H9 (cell line): ENCODE measurements around the gene RAPGEF3. TPM values are rescaled to one million over a fixed set of nuclear protein-coding genes. Genes with fewer than 3 reads are reported as not detected.

Experiments
- DNase-seq: peaks from one replicate; pipeline ENCODE4 v3.0.0-alpha.2; 2017
- H2AFZ ChIP-seq: one replicate; pipeline ENCODE4 v1.6.1; 2013; ENCODE audit warnings: mild to moderate bottlenecking, low read length, control low read depth, moderate library complexity
- H2AK5ac ChIP-seq: 2 replicates; pipeline ENCODE4 v1.6.1; 2013; ENCODE audit warnings: low read length, control low read depth, mixed read lengths; ENCODE audit not compliant: insufficient read length
- H2BK120ac ChIP-seq: one replicate; pipeline ENCODE4 v1.6.1; 2013; ENCODE audit warnings: low read depth, mild to moderate bottlenecking, low read length, control low read depth, inconsistent platforms; ENCODE audit not compliant: poor library complexity, severe bottlenecking
- H2BK12ac ChIP-seq: 2 replicates; pipeline ENCODE4 v1.6.1; 2013; ENCODE audit warnings: low read length, control low read depth, mixed read lengths, low read depth; ENCODE audit not compliant: insufficient read length
- H2BK15ac ChIP-seq: 2 replicates; pipeline ENCODE4 v1.6.1; 2013; ENCODE audit warnings: low read depth, low read length, control low read depth
- H2BK20ac ChIP-seq: one replicate; pipeline ENCODE4 v1.6.1; 2013; ENCODE audit warnings: low read depth, mild to moderate bottlenecking, low read length, control low read depth, inconsistent platforms; ENCODE audit not compliant: poor library complexity, severe bottlenecking
- H2BK5ac ChIP-seq: 2 replicates; pipeline ENCODE4 v1.6.1; 2013; ENCODE audit warnings: low read length, control low read depth, mixed read lengths; ENCODE audit not compliant: insufficient read length
- H3K14ac ChIP-seq: 2 replicates; pipeline ENCODE4 v1.6.1; 2013; ENCODE audit warnings: low read length, control low read depth; ENCODE audit not compliant: insufficient read depth
- H3K18ac ChIP-seq: 2 replicates; pipeline ENCODE4 v1.6.1; 2013; ENCODE audit warnings: low read depth, mild to moderate bottlenecking, mixed read lengths, low read length, control low read depth; ENCODE audit not compliant: insufficient read length
- H3K23ac ChIP-seq: 2 replicates; pipeline ENCODE4 v1.6.1; 2013; ENCODE audit warnings: low read length, control low read depth, mixed read lengths, low read depth; ENCODE audit not compliant: insufficient read length
- H3K23me2 ChIP-seq: 2 replicates; pipeline ENCODE4 v1.6.1; 2013; ENCODE audit warnings: low read depth, mild to moderate bottlenecking, mixed read lengths, low read length, control low read depth; ENCODE audit not compliant: insufficient read length, poor library complexity, severe bottlenecking
- H3K27ac ChIP-seq: 2 replicates; pipeline ENCODE4 v1.5.1; 2013; ENCODE audit warnings: low read length, control low read depth, mixed read lengths, low read depth; ENCODE audit not compliant: insufficient read length
- H3K27me3 ChIP-seq: 2 replicates; pipeline ENCODE4 v1.6.1; 2013; ENCODE audit warnings: low read length, control low read depth, inconsistent platforms; ENCODE audit not compliant: insufficient read depth
- H3K4ac ChIP-seq: 2 replicates; pipeline ENCODE4 v1.6.1; 2013; ENCODE audit warnings: low read depth, mild to moderate bottlenecking, control low read depth, inconsistent platforms, low read length, moderate library complexity
- H3K4me1 ChIP-seq: 2 replicates; pipeline ENCODE4 v1.6.1; 2013; ENCODE audit warnings: low read length, control low read depth, inconsistent platforms; ENCODE audit not compliant: insufficient read depth
- H3K4me2 ChIP-seq: 2 replicates; pipeline ENCODE4 v1.6.1; 2013; ENCODE audit warnings: low read length, control low read depth, mixed read lengths; ENCODE audit not compliant: insufficient read length, insufficient read depth
- H3K56ac ChIP-seq: 2 replicates; pipeline ENCODE4 v1.6.1; 2013; ENCODE audit warnings: low read depth, mild to moderate bottlenecking, mixed read lengths, low read length, control low read depth; ENCODE audit not compliant: insufficient read length
- H3K79me1 ChIP-seq: 2 replicates; pipeline ENCODE4 v1.6.1; 2013; ENCODE audit warnings: low read depth, mild to moderate bottlenecking, moderate library complexity, low read length, control low read depth, inconsistent platforms; ENCODE audit not compliant: insufficient read depth, poor library complexity, severe bottlenecking
- H3K79me2 ChIP-seq: 2 replicates; pipeline ENCODE4 v1.6.1; 2013; ENCODE audit warnings: low read length, control low read depth, inconsistent platforms; ENCODE audit not compliant: insufficient read depth
- H3K9ac ChIP-seq: 2 replicates; pipeline ENCODE4 v1.6.1; 2013; ENCODE audit warnings: low read length, control low read depth, mixed read lengths; ENCODE audit not compliant: insufficient read length; ENCODE audit errors: extremely low read depth
- H3K9me3 ChIP-seq: one replicate; pipeline ENCODE4 v1.6.1; 2013; ENCODE audit warnings: low read depth, low read length, inconsistent platforms; ENCODE audit not compliant: control insufficient read depth
- H3T11ph ChIP-seq: one replicate; pipeline ENCODE4 v1.6.1; 2013; ENCODE audit warnings: mild to moderate bottlenecking, low read length, control low read depth, inconsistent platforms
- H4K20me1 ChIP-seq: one replicate; pipeline ENCODE4 v1.6.1; 2013; ENCODE audit not compliant: control insufficient read depth, insufficient read length, insufficient read depth
- H4K5ac ChIP-seq: 2 replicates; pipeline ENCODE4 v1.6.1; 2013; ENCODE audit warnings: low read depth, mild to moderate bottlenecking, mixed read lengths, low read length, control low read depth; ENCODE audit not compliant: insufficient read length
- H4K8ac ChIP-seq: replicated peaks from 2 replicates; pipeline ENCODE4 v1.6.1; 2013; ENCODE audit warnings: low read length, control low read depth, mixed read lengths, low read depth; ENCODE audit not compliant: insufficient read length
- H4K91ac ChIP-seq: 2 replicates; pipeline ENCODE4 v1.6.1; 2013; ENCODE audit warnings: low read depth, mild to moderate bottlenecking, moderate library complexity, mixed read lengths, low read length, control low read depth; ENCODE audit not compliant: insufficient read length
- H3K27ac Mint-ChIP-seq, 3 experiments: 2 replicates in 2 of 3; 3 replicates in 1 of 3; pipeline ENCODE4 v1.8.0; 2020 to 2021; ENCODE audit warnings: mixed read lengths in 3 of 3, mild to moderate bottlenecking in 1 of 3, moderate library complexity in 1 of 3
- H3K27me3 Mint-ChIP-seq: 2 replicates; pipeline ENCODE4 v1.8.0; 2021; ENCODE audit warnings: low read depth, mild to moderate bottlenecking, moderate library complexity, mixed read lengths
- H3K36me3 Mint-ChIP-seq, 3 experiments: 2 replicates in 2 of 3; 3 replicates in 1 of 3; pipeline ENCODE4 v1.8.0; 2020 to 2021; ENCODE audit warnings: low read depth in 3 of 3, mixed read lengths in 3 of 3; ENCODE audit not compliant: insufficient read depth in 1 of 3
- H3K4me1 Mint-ChIP-seq, 2 experiments: 2 replicates each; pipeline ENCODE4 v1.8.0; 2020; ENCODE audit warnings: mixed read lengths in 2 of 2
- H3K4me3 Mint-ChIP-seq, 2 experiments: 2 replicates in 1 of 2; 3 replicates in 1 of 2; pipeline ENCODE4 v1.8.0; 2020 to 2021; ENCODE audit warnings: mild to moderate bottlenecking in 2 of 2, mixed read lengths in 2 of 2, moderate library complexity in 1 of 2
- H3K9me3 Mint-ChIP-seq, 2 experiments: 2 replicates in 1 of 2; 3 replicates in 1 of 2; pipeline ENCODE4 v1.8.0; 2020; ENCODE audit warnings: mild to moderate bottlenecking in 2 of 2, mixed read lengths in 2 of 2, moderate library complexity in 1 of 2
- WGBS: extraction: QIAGEN DNeasy Blood & Tissue Kit; methylation state at CpG from one replicate; pipeline ENCODE4 v1.1.7; 2013; ENCODE audit warnings: missing lambda C conversion rate, low lambda C conversion rate, mixed read lengths; ENCODE audit not compliant: insufficient read length; ENCODE audit errors: extremely low coverage; 5-methylcytosine and 5-hydroxymethylcytosine counted together
- total RNA-seq: library from RNA; stranded (reverse); gene quantifications from 2 replicates; pipeline ENCODE4 v1.2.1, GENCODE V29; 2021
- TF ChIP-seq, protein P1 (sequence below): fragments of 200-600 bp; sonication (generic); conservative IDR thresholded peaks from 3 replicates; pipeline ENCODE4 v1.8.0; 2021; ENCODE audit warnings: antibody characterized with exemption, mild to moderate bottlenecking

Gene RAPGEF3
- total RNA-seq, 1 experiment from 2014 or later, result 7.4 TPM

DNA sequence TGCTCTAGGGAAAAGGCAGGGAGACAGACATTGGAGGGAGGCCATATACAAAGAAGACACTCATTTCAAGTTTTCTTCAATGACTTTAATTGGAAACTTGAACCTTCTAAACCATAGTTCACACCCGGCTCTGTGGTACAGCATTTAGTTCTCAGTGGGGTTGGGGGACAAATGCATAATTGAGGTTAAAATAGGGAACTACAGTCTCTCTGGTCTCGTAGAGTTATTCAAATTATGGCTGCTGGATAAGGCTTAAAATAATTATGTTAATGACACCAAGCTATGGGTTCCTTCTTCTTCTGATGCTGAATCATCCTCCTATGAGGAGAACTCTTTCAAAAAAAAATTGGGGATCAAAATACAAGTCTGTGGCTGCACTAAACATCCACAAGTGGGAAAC, 49.0 kb downstream of the RAPGEF3 start:
- H2BK12ac ChIP-seq, result no peak overlapping the region
- H3K14ac ChIP-seq, result no peak overlapping the region
- H3K27me3 Mint-ChIP-seq, result peaks cover 11% of the 10 kb centered on the region
- H3K27ac Mint-ChIP-seq, result no peak overlapping the region
- no peaks in the 10 kb centered on the region for H3K79me1 ChIP-seq
- H4K5ac ChIP-seq, result no peak overlapping the region
- no peak overlapping the region for H4K91ac ChIP-seq
- H3K4me1 ChIP-seq, result no peaks in the 10 kb centered on the region; the same call in 1 of the 2 replicates
- H3K23me2 ChIP-seq, result peaks cover 6% of the 10 kb centered on the region
- H3K9me3 ChIP-seq, result no peaks in the 10 kb centered on the region
- no peak overlapping the region for H2BK20ac ChIP-seq
- no peak overlapping the region for H2AK5ac ChIP-seq
- peaks cover 5% of the 10 kb centered on the region; the same call in 1 of the 2 replicates for H3K79me2 ChIP-seq
- H3K36me3 Mint-ChIP-seq, result peaks cover 0 to 2% (median 0%) of the 10 kb centered on the region in 3 experiments; a peak in 1 of 7 replicates
- no peak for DNase-seq
- WGBS, result no CpG with 5 or more reads among the region's 2 CpGs
- H3K9me3 Mint-ChIP-seq, result no peaks in the 10 kb centered on the region
- no peak overlapping the region for H3K23ac ChIP-seq
- no peak overlapping the region for H3K56ac ChIP-seq
- H3K4me1 Mint-ChIP-seq, result peaks cover 12 to 13% of the 10 kb centered on the region in 2 experiments
- H4K20me1 ChIP-seq, result no peaks in the 10 kb centered on the region
- no peak overlapping the region for H3K9ac ChIP-seq
- H2BK5ac ChIP-seq, result no peak overlapping the region
- no peak overlapping the region for H3K4me2 ChIP-seq
- H2AFZ ChIP-seq, result no peak overlapping the region
- TF ChIP-seq, protein P1, sequence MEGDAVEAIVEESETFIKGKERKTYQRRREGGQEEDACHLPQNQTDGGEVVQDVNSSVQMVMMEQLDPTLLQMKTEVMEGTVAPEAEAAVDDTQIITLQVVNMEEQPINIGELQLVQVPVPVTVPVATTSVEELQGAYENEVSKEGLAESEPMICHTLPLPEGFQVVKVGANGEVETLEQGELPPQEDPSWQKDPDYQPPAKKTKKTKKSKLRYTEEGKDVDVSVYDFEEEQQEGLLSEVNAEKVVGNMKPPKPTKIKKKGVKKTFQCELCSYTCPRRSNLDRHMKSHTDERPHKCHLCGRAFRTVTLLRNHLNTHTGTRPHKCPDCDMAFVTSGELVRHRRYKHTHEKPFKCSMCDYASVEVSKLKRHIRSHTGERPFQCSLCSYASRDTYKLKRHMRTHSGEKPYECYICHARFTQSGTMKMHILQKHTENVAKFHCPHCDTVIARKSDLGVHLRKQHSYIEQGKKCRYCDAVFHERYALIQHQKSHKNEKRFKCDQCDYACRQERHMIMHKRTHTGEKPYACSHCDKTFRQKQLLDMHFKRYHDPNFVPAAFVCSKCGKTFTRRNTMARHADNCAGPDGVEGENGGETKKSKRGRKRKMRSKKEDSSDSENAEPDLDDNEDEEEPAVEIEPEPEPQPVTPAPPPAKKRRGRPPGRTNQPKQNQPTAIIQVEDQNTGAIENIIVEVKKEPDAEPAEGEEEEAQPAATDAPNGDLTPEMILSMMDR, result no peak
- no peaks in the 10 kb centered on the region for H3K27me3 ChIP-seq
- no peak overlapping the region for H2BK15ac ChIP-seq
- no peak overlapping the region for H3K18ac ChIP-seq
- no peak overlapping the region for H2BK120ac ChIP-seq
- H3K4ac ChIP-seq, result no peak overlapping the region
- no peak overlapping the region for H3K4me3 Mint-ChIP-seq
- H3T11ph ChIP-seq, result no peak overlapping the region
- no peak overlapping the region for H4K8ac ChIP-seq
- H3K27ac ChIP-seq, result no peak overlapping the region
